OCI-LY1 (cell line): ENCODE results near the gene USP15.

ENCODE experiments used
- H2AFZ ChIP-seq: fragments of 200-600 bp; sonication (generic), shearing (Covaris generic); 2 replicates; pipeline ENCODE4 v1.6.0; 2014; ENCODE audit warnings: antibody characterized with exemption, mild to moderate bottlenecking, low read length
- H3F3A ChIP-seq: fragments of 200-600 bp; sonication (generic), shearing (Covaris generic); 2 replicates; pipeline ENCODE4 v1.6.0; 2014; ENCODE audit warnings: mild to moderate bottlenecking, antibody characterized with exemption, low read length, moderate library complexity; ENCODE audit not compliant: insufficient read depth
- H3K27ac ChIP-seq: fragments of 200-600 bp; sonication (generic); 2 replicates; pipeline ENCODE4 v1.5.1; 2014; ENCODE audit warnings: low read length, mixed run types, mild to moderate bottlenecking, low read depth; ENCODE audit not compliant: poor library complexity, severe bottlenecking
- H3K27me3 ChIP-seq: fragments of 200-600 bp; sonication (generic); 2 replicates; pipeline ENCODE4 v1.6.0; 2014; ENCODE audit warnings: antibody characterized with exemption, mild to moderate bottlenecking, low read length, moderate library complexity; ENCODE audit not compliant: insufficient read depth
- H3K36me3 ChIP-seq: fragments of 200-600 bp; sonication (generic); 2 replicates; pipeline ENCODE4 v1.6.1; 2014; ENCODE audit warnings: mild to moderate bottlenecking, antibody characterized with exemption, low read length, moderate library complexity, mixed read lengths; ENCODE audit not compliant: insufficient read depth
- H3K4me1 ChIP-seq: fragments of 200-600 bp; sonication (generic); 2 replicates; pipeline ENCODE4 v1.5.1; 2014; ENCODE audit warnings: mild to moderate bottlenecking, low read length, moderate library complexity; ENCODE audit not compliant: insufficient read depth, severe bottlenecking
- H3K4me2 ChIP-seq: fragments of 200-600 bp; sonication (generic), shearing (Covaris generic); 2 replicates; pipeline ENCODE4 v1.6.1; 2014; ENCODE audit warnings: low read length
- H3K4me3 ChIP-seq: fragments of 200-600 bp; sonication (generic); 2 replicates; pipeline ENCODE4 v1.5.1; 2014; ENCODE audit warnings: low read length, low read depth, mild to moderate bottlenecking, mixed read lengths; ENCODE audit not compliant: poor library complexity, severe bottlenecking
- H3K79me2 ChIP-seq: fragments of 200-600 bp; shearing (Covaris generic); 2 replicates; pipeline ENCODE4 v1.6.1; 2016; ENCODE audit warnings: mixed run types, low read length, mixed read lengths; ENCODE audit not compliant: insufficient read depth
- H3K9ac ChIP-seq: fragments of 200-600 bp; sonication (generic), shearing (Covaris generic); 2 replicates; pipeline ENCODE4 v1.6.1; 2014; ENCODE audit warnings: mild to moderate bottlenecking, low read length, mixed read lengths
- H3K9me2 ChIP-seq: fragments of 200-600 bp; sonication (generic), shearing (Covaris generic); 2 replicates; pipeline ENCODE4 v1.6.1; 2014; ENCODE audit warnings: low read depth, mild to moderate bottlenecking, low read length, mixed read lengths
- H3K9me3 ChIP-seq: fragments of 200-600 bp; shearing (Covaris generic); 2 replicates; pipeline ENCODE4 v1.6.1; 2014; ENCODE audit warnings: low read length, mixed read lengths
- H4K20me1 ChIP-seq: fragments of 200-600 bp; sonication (generic), shearing (Covaris generic); 2 replicates; pipeline ENCODE4 v1.6.0; 2016; ENCODE audit warnings: mild to moderate bottlenecking, low read length; ENCODE audit not compliant: insufficient read depth
- CTCF ChIP-seq: fragments of 200-600 bp; sonication (generic), shearing (Covaris generic); IDR thresholded peaks from 2 replicates; pipeline ENCODE4 v1.5.1; 2017; ENCODE audit warnings: mild to moderate bottlenecking, antibody characterized with exemption, low read length, moderate library complexity, mixed read lengths
- EZH2 ChIP-seq: fragments of 200-600 bp; sonication (generic), shearing (Covaris generic); IDR thresholded peaks from 2 replicates; pipeline ENCODE4 v1.8.0; 2017; ENCODE audit warnings: borderline replicate concordance, mixed run types, mild to moderate bottlenecking, antibody characterized with exemption, low read length, moderate library complexity, mixed read lengths

Gene USP15

GRCh38 chr12:62258941-62259630 is 1.1 kb upstream of the USP15 start:
- Histone ChIP-seq H3K79me2 (peaks cover 35% of the 10 kb centered on the region), H3K4me1 (peaks cover 45% of the 10 kb centered on the region), H3K4me2 (peak overlapping the region; percentile 92), H3K27ac (peak overlapping the region; percentile 88), H3F3A (no peaks in the 10 kb centered on the region), H3K9me2 (no peaks in the 10 kb centered on the region), H3K9me3 (no peaks in the 10 kb centered on the region), H4K20me1 (no peaks in the 10 kb centered on the region), H2AFZ (peak overlapping the region; percentile 73), H3K27me3 (no peaks in the 10 kb centered on the region), H3K36me3 (no peaks in the 10 kb centered on the region), H3K4me3 (peak overlapping the region; percentile 84), H3K9ac (peak overlapping the region; percentile 92)
- TF ChIP-seq CTCF = no peak
- no peak for TF ChIP-seq EZH2

- peak overlapping the region; percentile 88 for H3K27ac ChIP-seq
- no peaks in the 10 kb centered on the region for H3K9me3 ChIP-seq
- H3K9me2 ChIP-seq = no peaks in the 10 kb centered on the region
- H3K79me2 ChIP-seq = peaks cover 41% of the 10 kb centered on the region
- no peaks in the 10 kb centered on the region for H3K27me3 ChIP-seq
- no peaks in the 10 kb centered on the region for H3K36me3 ChIP-seq
- peak overlapping the region; percentile 73 for H2AFZ ChIP-seq
- no peaks in the 10 kb centered on the region for H3F3A ChIP-seq
- H4K20me1 ChIP-seq = no peaks in the 10 kb centered on the region
- H3K4me2 ChIP-seq = peak overlapping the region; percentile 92
- H3K4me1 ChIP-seq = peaks cover 50% of the 10 kb centered on the region
- H3K9ac ChIP-seq = peak overlapping the region; percentile 92
- H3K4me3 ChIP-seq = peak overlapping the region; percentile 84
- TF ChIP-seq EZH2 = no peak
- no peak for TF ChIP-seq CTCF
Observed at GRCh38 chr12:62259631-62259992, 592 bp upstream of the USP15 start.

GRCh38 chr12:62260733-62261683 is 804 bp downstream of the USP15 start:
- Histone ChIP-seq H3K4me2 (peak overlapping the region; percentile 92), H3K4me3 (peak overlapping the region; percentile 84), H4K20me1 (no peaks in the 10 kb centered on the region), H3K79me2 (peaks cover 55% of the 10 kb centered on the region), H3K9me3 (no peaks in the 10 kb centered on the region), H3K9ac (peak overlapping the region; percentile 92), H3F3A (no peaks in the 10 kb centered on the region), H3K27me3 (no peaks in the 10 kb centered on the region), H3K27ac (peak overlapping the region; percentile 88), H3K9me2 (no peaks in the 10 kb centered on the region), H3K36me3 (no peaks in the 10 kb centered on the region), H3K4me1 (peaks cover 50% of the 10 kb centered on the region), H2AFZ (no peak overlapping the region)
- TF ChIP-seq CTCF (no peak), EZH2 (no peak)
